HepG2 (cell line): ENCODE results near the gene CEACAM16. TPM values are rescaled to one million over a fixed set of nuclear protein-coding genes. Genes with fewer than 3 reads are reported as not detected.
A peak's percentile ranks its signal among the peaks of the same experiment; 100 is the strongest.

Experiments used
- EP300 ChIP-seq, 3 experiments: sonication (generic) in 1 of 3; formaldehyde crosslinking in 1 of 3; IDR thresholded peaks; 2 replicates each; pipeline versions ENCODE4 v1.5.1 to v1.6.1; 2011 to 2020; ENCODE audit warnings: low read depth in 2 of 3, low read length in 2 of 3, borderline replicate concordance in 1 of 3, improper control_type of control experiment in 1 of 3, mild to moderate bottlenecking in 1 of 3, missing genetic modification reagents in 1 of 3, moderate library complexity in 1 of 3
- KDM6A ChIP-seq: IDR thresholded peaks from 2 replicates; pipeline ENCODE4 v1.6.1; 2016; ENCODE audit warnings: low read depth
- MEF2D ChIP-seq: sonication (generic); formaldehyde crosslinking; IDR thresholded peaks from 2 replicates; pipeline ENCODE4 v1.5.1; 2020; ENCODE audit warnings: mild to moderate bottlenecking, missing genetic modification reagents
- MYC ChIP-seq: sonication (generic); formaldehyde crosslinking; IDR thresholded peaks from 2 replicates; pipeline ENCODE4 v1.9.0; 2021; ENCODE audit warnings: missing genetic modification reagents, borderline replicate concordance
- PTBP1 ChIP-seq: fragments of 200-400 bp; formaldehyde crosslinking; IDR thresholded peaks from 2 replicates; pipeline ENCODE4 v1.6.1; 2018; ENCODE audit warnings: low read length, low read depth; ENCODE audit not compliant: poor library complexity, severe bottlenecking
- REPIN1 ChIP-seq: sonication (generic); formaldehyde crosslinking; IDR thresholded peaks from 2 replicates; pipeline ENCODE4 v1.8.0; 2022; ENCODE audit warnings: missing genetic modification reagents, low read depth, mild to moderate bottlenecking, borderline replicate concordance
- SAFB2 ChIP-seq: sonication (generic); formaldehyde crosslinking; IDR thresholded peaks from 2 replicates; pipeline ENCODE4 v1.5.1; 2020; ENCODE audit warnings: missing genetic modification reagents, low read depth, mild to moderate bottlenecking, borderline replicate concordance
- SIN3B ChIP-seq: fragments of 150-350 bp; IDR thresholded peaks from 2 replicates; pipeline ENCODE4 v1.6.1; 2014; ENCODE audit warnings: low read length
- ZNF432 ChIP-seq: sonication (generic); formaldehyde crosslinking; IDR thresholded peaks from 2 replicates; pipeline ENCODE4 v1.5.0; 2020; ENCODE audit warnings: missing genetic modification reagents, mild to moderate bottlenecking, borderline replicate concordance
- ZNF569 ChIP-seq: sonication (generic); formaldehyde crosslinking; IDR thresholded peaks from 2 replicates; pipeline ENCODE4 v1.5.0; 2020; ENCODE audit warnings: mild to moderate bottlenecking, missing genetic modification reagents, moderate library complexity, borderline replicate concordance
- ZNF678 ChIP-seq: sonication (generic); formaldehyde crosslinking; IDR thresholded peaks from 2 replicates; pipeline ENCODE4 v1.4.0; 2020; ENCODE audit warnings: mild to moderate bottlenecking, missing genetic modification reagents
- polyA plus RNA-seq, 8 experiments: library from polyadenylated mRNA; depleted of rRNA in 3 of 8; stranded (reverse) in 7 of 8; unstranded in 1 of 8; fragments of >200 nt; fragmentation: Illumina TruSeq in 4 of 8; extraction: Trizol in 4 of 8; gene quantifications; 2 replicates each; pipeline versions ENCODE4 v1.2.1 to v1.2.3, GENCODE V29; 2011 to 2016; ENCODE audit warnings: low read depth in 4 of 8, missing spikeins in 1 of 8, mixed read lengths in 1 of 8; ENCODE audit not compliant: insufficient read depth in 1 of 8
- total RNA-seq, 5 experiments: library from RNA; depleted of rRNA; stranded (reverse); fragments of >200 nt; fragmentation: Illumina TruSeq; extraction: Trizol; gene quantifications; 2 replicates each; pipeline ENCODE4 v1.2.3, GENCODE V29; 2016; ENCODE audit warnings: low read depth in 1 of 5
- TF ChIP-seq, protein P1 (sequence below): sonication (generic); IDR thresholded peaks from 2 replicates; pipeline ENCODE4 v1.6.1; 2016; ENCODE audit warnings: low read depth, borderline replicate concordance

The CEACAM16 gene
- total and polyA plus RNA-seq, 2 of the 13 experiments (the other 11 are each of a cell fraction or from before 2014, with no cell fraction given) = not detected

DNA sequence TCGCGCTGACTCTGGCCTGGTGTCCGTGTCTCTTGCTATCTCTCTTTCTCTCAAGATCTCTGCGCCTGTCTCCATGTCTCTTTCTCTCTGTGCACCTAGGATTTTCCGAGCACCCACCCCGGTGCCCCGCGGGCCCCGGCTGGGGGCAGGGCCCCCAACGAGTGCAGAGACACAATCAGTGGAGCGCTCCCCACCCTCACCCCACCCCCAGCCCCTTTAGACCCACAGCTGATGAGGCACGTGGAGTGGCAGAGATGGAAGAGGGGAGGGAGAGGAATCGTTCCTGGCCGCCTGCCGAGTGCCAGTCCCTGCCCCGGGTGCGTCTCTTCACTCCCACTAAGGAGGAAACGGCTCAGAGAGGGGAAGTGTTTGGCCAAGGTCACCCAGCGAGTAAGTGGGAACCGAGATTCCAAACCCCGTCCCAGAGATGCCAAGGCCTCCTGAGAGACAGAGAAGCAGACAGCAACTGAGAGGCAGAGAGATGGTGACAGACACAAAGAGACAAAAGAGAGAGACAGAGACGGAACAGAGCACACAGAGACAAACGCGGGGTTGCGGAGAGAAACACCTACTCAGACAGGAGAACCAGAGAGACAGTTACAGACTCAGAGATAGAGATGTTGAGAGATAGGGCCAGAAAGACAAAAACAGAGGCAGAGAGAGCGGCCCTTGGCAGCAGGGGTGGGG is 48.9 kb downstream of the CEACAM16 start (continued):
- TF ChIP-seq EP300 (IDR thresholded peaks at IDR 0.05; ENCODE audit: low read depth in 2 of 2, low read length in 2 of 2) = no peak
- peak; percentile 11; the same call in 1 of the 2 replicates for TF ChIP-seq EP300 (CRISPR knock-in tag; IDR thresholded peaks at IDR 0.05; ENCODE audit: borderline replicate concordance)
- TF ChIP-seq, protein P1, sequence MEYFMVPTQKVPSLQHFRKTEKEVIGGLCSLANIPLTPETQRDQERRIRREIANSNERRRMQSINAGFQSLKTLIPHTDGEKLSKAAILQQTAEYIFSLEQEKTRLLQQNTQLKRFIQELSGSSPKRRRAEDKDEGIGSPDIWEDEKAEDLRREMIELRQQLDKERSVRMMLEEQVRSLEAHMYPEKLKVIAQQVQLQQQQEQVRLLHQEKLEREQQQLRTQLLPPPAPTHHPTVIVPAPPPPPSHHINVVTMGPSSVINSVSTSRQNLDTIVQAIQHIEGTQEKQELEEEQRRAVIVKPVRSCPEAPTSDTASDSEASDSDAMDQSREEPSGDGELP = 0 out of 2 replicates have a peak, but pooled peaks have one; percentile 38
- TF ChIP-seq MEF2D (CRISPR knock-in tag) = no peak
- no peak for TF ChIP-seq SIN3B
- no peak for TF ChIP-seq SAFB2 (CRISPR knock-in tag)
- no peak for TF ChIP-seq ZNF569 (CRISPR knock-in tag)
- TF ChIP-seq ZNF678 (CRISPR knock-in tag) = no peak
- TF ChIP-seq PTBP1 = peak; percentile 10
- TF ChIP-seq KDM6A = no peak
- TF ChIP-seq MYC (CRISPR knock-in tag) = 0 out of 2 replicates have a peak, but pooled peaks have one; percentile 27
- no peak for TF ChIP-seq REPIN1 (CRISPR knock-in tag)
- TF ChIP-seq ZNF432 (CRISPR knock-in tag) = no peak
- TF ChIP-seq, all 625 proteins: peak for 29
